ENCODE results near the gene ETF1.
"Not testable (repeated sequence)": the region's sequence is repeated elsewhere in the genome, so short reads cannot be mapped to it uniquely, and the experiment has no call there.

ETF1 gene

GRCh38 chr5:138491284-138491648, 51.8 kb downstream of the ETF1 start:
- peak in 1 of 51 donors; percentile 33 for DNase-seq

GRCh38 chr5:138490648-138491283, 52.3 kb downstream of the ETF1 start:
- peak in 4 of 51 donors; percentile 27 to 34 (median 32) for DNase-seq

- DNase-seq, result peak in 27 of 51 donors; percentile 23 to 72 (median 44)
Observed at GRCh38 chr5:138489683-138490061, 53.4 kb downstream of the ETF1 start.

GRCh38 chr5:138488481-138488945, 54.5 kb downstream of the ETF1 start:
- no peak for DNase-seq

- no peak for DNase-seq
Observed at GRCh38 chr5:138482638-138483037, 60.4 kb downstream of the ETF1 start.

GRCh38 chr5:138476918-138477317, 66.1 kb downstream of the ETF1 start:
- DNase-seq, result no peak

GRCh38 chr5:138473151-138473550, 69.9 kb downstream of the ETF1 start:
- DNase-seq, result not testable (repeated sequence)

- no peak for DNase-seq
Observed at GRCh38 chr5:138472353-138472752, 70.7 kb downstream of the ETF1 start.

GRCh38 chr5:138471052-138471361, 72.0 kb downstream of the ETF1 start:
- no peak for DNase-seq

GRCh38 chr5:138470322-138471051, 72.5 kb downstream of the ETF1 start:
- no peak for DNase-seq

- peak in 1 of 51 donors; percentile 41 for DNase-seq
Observed at GRCh38 chr5:138469540-138470321, 73.3 kb downstream of the ETF1 start.

- no peak for DNase-seq
Observed at GRCh38 chr5:138468966-138469539, 74.0 kb downstream of the ETF1 start.

- DNase-seq, result peak in 1 of 51 donors; percentile 24
Observed at GRCh38 chr5:138468133-138468965, 74.7 kb downstream of the ETF1 start.

GRCh38 chr5:138467711-138468132, 75.3 kb downstream of the ETF1 start:
- DNase-seq, result peak in 1 of 51 donors; percentile 43

- DNase-seq, result peak in 2 of 51 donors; percentile 40 to 54
Observed at GRCh38 chr5:138466900-138467710, 75.9 kb downstream of the ETF1 start.

- peak in 2 of 51 donors; percentile 45 to 65 for DNase-seq
Observed at GRCh38 chr5:138466125-138466899, 76.7 kb downstream of the ETF1 start.

- peak in 50 of 51 donors; percentile 80 to 100 (median 97) for DNase-seq
Observed at GRCh38 chr5:138465261-138466124, 77.5 kb downstream of the ETF1 start, which contains the start of gene EGR1. Gene EGR1 (plus strand): TSS chr5:138465479. CDS start chr5:138465762, 283 bp downstream.
